Skeletal muscle tissue (tissue), 4 donors: Measurements from ENCODE around the gene PITPNC1. TPM values are rescaled to one million over a fixed set of nuclear protein-coding genes. Genes with fewer than 3 reads are reported as not detected.
"Not testable (repeated sequence)": the region's sequence is repeated elsewhere in the genome, so short reads cannot be mapped to it uniquely, and the experiment has no call there.

Experiments used
- H3K27ac ChIP-seq: one replicate; pipeline ENCODE4 v1.7.0; 2013; ENCODE audit warnings: mild to moderate bottlenecking, low read depth, low read length, inconsistent platforms
- H3K27me3 ChIP-seq, 3 donors: one replicate each; pipeline ENCODE4 v1.7.0; 2013; ENCODE audit warnings: low read length in 3 of 3; ENCODE audit not compliant: control insufficient read depth in 3 of 3, insufficient read depth in 3 of 3
- H3K36me3 ChIP-seq, 3 donors: one replicate each; pipeline ENCODE4 v1.7.0; 2013; ENCODE audit warnings: low read length in 3 of 3; ENCODE audit not compliant: control insufficient read depth in 3 of 3, insufficient read depth in 3 of 3
- H3K4me1 ChIP-seq, 3 donors: one replicate each; pipeline ENCODE4 v1.7.0; 2013; ENCODE audit warnings: low read length in 3 of 3, mild to moderate bottlenecking in 3 of 3; ENCODE audit not compliant: control insufficient read depth in 3 of 3, insufficient read depth in 3 of 3
- H3K4me3 ChIP-seq, 3 donors: one replicate each; pipeline ENCODE4 v1.7.0; 2013; ENCODE audit warnings: low read length in 3 of 3
- H3K9ac ChIP-seq, 3 donors: one replicate each; pipeline ENCODE4 v1.7.0; 2013; ENCODE audit warnings: low read length in 3 of 3, mild to moderate bottlenecking in 3 of 3, moderate library complexity in 2 of 3, low read depth in 1 of 3
- H3K9me3 ChIP-seq, 3 donors: one replicate each; pipeline ENCODE4 v1.7.0; 2013; ENCODE audit warnings: low read length in 3 of 3; ENCODE audit not compliant: control insufficient read depth in 3 of 3
- total RNA-seq: library from RNA; depleted of rRNA; stranded (reverse); fragments of >200 nt; gene quantifications from one replicate; pipeline ENCODE4 v1.2.3, GENCODE V29; 2014
- donor health status: Osteomylitis.

PITPNC1 gene
- total RNA-seq, 1 donor from 2014 or later = 9.4 TPM

DNA sequence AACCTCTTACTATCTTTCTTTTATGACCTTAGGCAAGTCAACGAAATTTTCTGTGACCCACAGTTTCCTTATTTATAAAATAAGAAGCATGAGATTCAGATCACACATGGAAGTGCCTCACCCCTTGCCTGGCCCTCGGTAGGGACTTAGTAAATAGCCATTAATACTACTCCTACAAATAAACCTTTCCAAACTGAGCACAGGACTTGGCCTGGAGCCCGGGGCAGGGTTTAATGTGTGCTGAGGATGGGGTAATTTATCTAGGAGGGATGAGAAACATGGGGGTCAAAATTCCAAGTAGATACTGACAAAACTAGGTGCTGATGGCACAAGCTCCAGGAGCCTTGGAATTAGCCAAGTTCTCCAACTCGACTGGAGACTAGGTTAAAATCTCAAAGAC, 35.0 kb downstream of the PITPNC1 start:
- no peak overlapping the region for H3K27ac ChIP-seq
- H3K27me3 ChIP-seq = no peaks in the 10 kb centered on the region
- H3K9me3 ChIP-seq = no peaks in the 10 kb centered on the region
- no peaks in the 10 kb centered on the region for H3K36me3 ChIP-seq
- H3K9ac ChIP-seq = no peak overlapping the region
- no peak overlapping the region for H3K4me3 ChIP-seq
- no peaks in the 10 kb centered on the region for H3K4me1 ChIP-seq

DNA sequence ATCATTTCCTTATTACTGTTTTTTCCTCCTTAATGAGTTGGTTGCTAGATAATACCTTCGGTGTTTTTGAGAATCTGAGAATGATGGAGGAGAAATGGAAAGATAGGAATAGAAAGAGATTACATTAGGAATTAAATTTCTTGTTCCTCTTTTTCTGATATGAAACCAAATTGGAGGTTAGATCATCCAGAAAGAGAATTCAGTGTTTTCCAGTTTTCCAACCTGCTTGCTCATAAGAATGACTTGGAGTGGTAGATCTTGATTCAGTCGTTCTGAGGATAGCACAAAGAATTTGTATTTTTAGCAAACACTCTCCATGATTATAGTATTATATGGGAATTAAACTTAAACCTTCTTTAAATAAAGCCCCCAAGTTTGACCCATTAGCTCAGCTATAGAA, 35.9 kb downstream of the PITPNC1 start:
- no peak overlapping the region for H3K9ac ChIP-seq
- no peaks in the 10 kb centered on the region for H3K27me3 ChIP-seq
- H3K4me1 ChIP-seq = no peaks in the 10 kb centered on the region
- no peaks in the 10 kb centered on the region for H3K36me3 ChIP-seq
- H3K4me3 ChIP-seq = no peak overlapping the region
- no peaks in the 10 kb centered on the region for H3K9me3 ChIP-seq
- H3K27ac ChIP-seq = no peak overlapping the region

- no peaks in the 10 kb centered on the region for H3K4me1 ChIP-seq
- H3K36me3 ChIP-seq = no peaks in the 10 kb centered on the region
- H3K4me3 ChIP-seq = no peak overlapping the region
- H3K27me3 ChIP-seq = no peaks in the 10 kb centered on the region
- H3K9ac ChIP-seq = no peak overlapping the region
- no peaks in the 10 kb centered on the region for H3K9me3 ChIP-seq
- no peak overlapping the region for H3K27ac ChIP-seq
These were observed 36.3 kb downstream of the PITPNC1 start for GRCh38 chr17:67413388-67413787.

DNA sequence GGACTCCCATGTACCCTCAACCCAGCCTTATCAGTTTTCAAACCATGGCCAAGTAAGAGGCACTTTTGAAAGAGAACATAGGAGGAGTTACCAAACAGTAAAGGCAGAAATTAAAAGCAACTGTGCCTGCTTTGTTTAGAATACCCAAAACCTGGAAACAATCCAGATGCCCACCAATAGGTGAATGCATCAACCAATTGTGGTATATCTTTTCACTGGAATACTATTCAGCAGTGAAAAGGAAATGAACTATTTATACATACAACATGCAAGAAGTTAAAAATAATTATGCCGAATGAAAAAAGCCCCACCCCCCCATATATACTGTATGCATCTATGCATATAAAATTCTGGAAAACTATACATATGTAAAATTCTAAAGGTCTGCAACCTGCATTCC, 37.0 kb downstream of the PITPNC1 start:
- H3K27me3 ChIP-seq = no peaks in the 10 kb centered on the region

GRCh38 chr17:67414559-67414958, 37.5 kb downstream of the PITPNC1 start:
- no peak overlapping the region for H3K27ac ChIP-seq
- no peaks in the 10 kb centered on the region for H3K36me3 ChIP-seq
- no peaks in the 10 kb centered on the region for H3K4me1 ChIP-seq
- H3K27me3 ChIP-seq = no peaks in the 10 kb centered on the region
- H3K4me3 ChIP-seq = no peak overlapping the region
- H3K9me3 ChIP-seq = no peaks in the 10 kb centered on the region
- H3K9ac ChIP-seq = no peak overlapping the region

More for the DNA sequence above, 37.0 kb downstream of the PITPNC1 start:
- Histone ChIP-seq H3K36me3 (no peaks in the 10 kb centered on the region), H3K4me3 (no peak overlapping the region), H3K4me1 (no peaks in the 10 kb centered on the region), H3K27ac (no peak overlapping the region), H3K9ac (no peak overlapping the region), H3K9me3 (no peaks in the 10 kb centered on the region)

- H3K27ac ChIP-seq = no peak overlapping the region
- H3K4me3 ChIP-seq = no peak overlapping the region
- H3K27me3 ChIP-seq = no peaks in the 10 kb centered on the region
- no peaks in the 10 kb centered on the region for H3K4me1 ChIP-seq
- no peaks in the 10 kb centered on the region for H3K36me3 ChIP-seq
- H3K9me3 ChIP-seq = no peaks in the 10 kb centered on the region
- H3K9ac ChIP-seq = no peak overlapping the region
These were observed 38.2 kb downstream of the PITPNC1 start for GRCh38 chr17:67415291-67415690.

DNA sequence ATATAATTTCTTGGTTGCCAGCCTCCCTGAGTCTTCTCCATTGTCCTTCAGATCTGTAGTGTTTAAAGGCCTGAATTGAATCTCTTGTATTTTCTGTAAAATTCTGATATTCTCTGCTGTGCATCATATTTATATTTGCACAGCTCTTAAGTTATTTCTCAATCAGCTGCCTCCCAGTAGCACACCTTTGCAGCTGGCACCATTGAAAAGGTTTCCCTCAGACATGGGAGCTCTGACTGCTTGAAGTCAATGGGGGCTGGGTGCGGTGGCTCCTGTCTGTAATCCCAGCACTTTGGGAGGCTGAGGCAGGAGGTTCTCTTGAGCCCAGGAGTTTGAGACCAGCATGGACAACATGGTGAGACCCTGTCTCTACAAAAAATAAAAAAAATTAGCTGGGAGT, 40.4 kb downstream of the PITPNC1 start:
- Histone ChIP-seq H3K27me3 (no peaks in the 10 kb centered on the region), H3K27ac (no peak overlapping the region), H3K36me3 (no peaks in the 10 kb centered on the region), H3K9ac (no peak overlapping the region), H3K4me1 (no peaks in the 10 kb centered on the region), H3K4me3 (no peak overlapping the region), H3K9me3 (no peaks in the 10 kb centered on the region)

GRCh38 chr17:67420994-67421393, 43.9 kb downstream of the PITPNC1 start:
- Histone ChIP-seq H3K9me3 (no peaks in the 10 kb centered on the region), H3K4me3 (no peak overlapping the region), H3K36me3 (no peaks in the 10 kb centered on the region), H3K27ac (peak overlapping the region; percentile 38), H3K4me1 (no peaks in the 10 kb centered on the region), H3K27me3 (no peaks in the 10 kb centered on the region), H3K9ac (no peak overlapping the region)

- no peaks in the 10 kb centered on the region for H3K36me3 ChIP-seq
- no peak overlapping the region for H3K4me3 ChIP-seq
- no peak overlapping the region for H3K9ac ChIP-seq
- H3K27me3 ChIP-seq = no peaks in the 10 kb centered on the region
- peak overlapping the region; percentile 51 for H3K27ac ChIP-seq
- no peaks in the 10 kb centered on the region for H3K9me3 ChIP-seq
- no peaks in the 10 kb centered on the region for H3K4me1 ChIP-seq
These were observed 44.8 kb downstream of the PITPNC1 start for GRCh38 chr17:67421869-67422273.

GRCh38 chr17:67422296-67422695, 45.2 kb downstream of the PITPNC1 start:
- H3K4me1 ChIP-seq, H3K9ac ChIP-seq, H3K9me3 ChIP-seq, H3K4me3 ChIP-seq, H3K27me3 ChIP-seq, H3K27ac ChIP-seq, H3K36me3 ChIP-seq: not testable (repeated sequence)

DNA sequence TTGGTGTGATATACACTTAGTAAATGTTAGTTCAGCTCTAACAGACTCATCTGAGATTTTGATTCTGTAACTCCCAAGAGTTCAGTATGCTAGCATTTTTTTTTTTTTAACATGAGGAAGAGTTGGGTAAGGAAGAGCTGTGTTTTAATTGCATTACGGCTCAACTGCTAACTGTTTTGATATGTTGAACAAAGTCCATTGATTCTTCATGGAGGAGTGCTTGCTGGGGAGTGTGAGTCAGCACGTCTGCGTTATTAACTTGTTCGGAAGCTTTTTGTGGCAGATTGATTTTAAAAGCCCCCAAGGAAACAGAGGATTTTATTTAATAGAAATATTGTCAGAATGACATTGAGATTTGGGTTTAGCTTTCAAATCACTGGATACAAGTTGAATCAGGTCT, 45.8 kb downstream of the PITPNC1 start:
- Histone ChIP-seq H3K4me3 (no peak overlapping the region), H3K27me3 (no peaks in the 10 kb centered on the region), H3K9ac (no peak overlapping the region), H3K36me3 (no peaks in the 10 kb centered on the region), H3K27ac (no peak overlapping the region), H3K9me3 (no peaks in the 10 kb centered on the region), H3K4me1 (no peaks in the 10 kb centered on the region)
